Effector memory CD4-positive, alpha-beta T cell (primary cell): ENCODE data around the gene YAP1.
A peak's percentile ranks its signal among the peaks of the same experiment; 100 is the strongest.

ENCODE experiments used
- DNase-seq, 3 donors: peaks; one replicate each; pipeline ENCODE4 v3.0.0-alpha.2; 2020
- H3K27ac ChIP-seq: 2 replicates; pipeline ENCODE4 v1.7.0; 2013; ENCODE audit warnings: mild to moderate bottlenecking, low read length, moderate library complexity; ENCODE audit not compliant: insufficient read depth, poor library complexity, severe bottlenecking
- H3K27me3 ChIP-seq: replicated peaks from 2 replicates; pipeline ENCODE4 v1.7.0; 2013; ENCODE audit warnings: mild to moderate bottlenecking, low read length; ENCODE audit not compliant: insufficient read depth, control insufficient read depth, poor library complexity, severe bottlenecking
- H3K36me3 ChIP-seq: 2 replicates; pipeline ENCODE4 v1.7.0; 2013; ENCODE audit warnings: mild to moderate bottlenecking, low read length, moderate library complexity; ENCODE audit not compliant: control insufficient read depth, insufficient read depth
- H3K4me1 ChIP-seq: 2 replicates; pipeline ENCODE4 v1.7.0; 2013; ENCODE audit warnings: low read length, mild to moderate bottlenecking; ENCODE audit not compliant: control insufficient read depth, insufficient read depth, poor library complexity, severe bottlenecking
- H3K4me3 ChIP-seq: 2 replicates; pipeline ENCODE4 v1.7.0; 2013; ENCODE audit warnings: low read length, low read depth, mild to moderate bottlenecking; ENCODE audit not compliant: insufficient read depth, poor library complexity, severe bottlenecking
- H3K9me3 ChIP-seq: 2 replicates; pipeline ENCODE4 v1.7.0; 2013; ENCODE audit warnings: mild to moderate bottlenecking, low read length, moderate library complexity; ENCODE audit not compliant: control insufficient read depth

Gene YAP1

DNA sequence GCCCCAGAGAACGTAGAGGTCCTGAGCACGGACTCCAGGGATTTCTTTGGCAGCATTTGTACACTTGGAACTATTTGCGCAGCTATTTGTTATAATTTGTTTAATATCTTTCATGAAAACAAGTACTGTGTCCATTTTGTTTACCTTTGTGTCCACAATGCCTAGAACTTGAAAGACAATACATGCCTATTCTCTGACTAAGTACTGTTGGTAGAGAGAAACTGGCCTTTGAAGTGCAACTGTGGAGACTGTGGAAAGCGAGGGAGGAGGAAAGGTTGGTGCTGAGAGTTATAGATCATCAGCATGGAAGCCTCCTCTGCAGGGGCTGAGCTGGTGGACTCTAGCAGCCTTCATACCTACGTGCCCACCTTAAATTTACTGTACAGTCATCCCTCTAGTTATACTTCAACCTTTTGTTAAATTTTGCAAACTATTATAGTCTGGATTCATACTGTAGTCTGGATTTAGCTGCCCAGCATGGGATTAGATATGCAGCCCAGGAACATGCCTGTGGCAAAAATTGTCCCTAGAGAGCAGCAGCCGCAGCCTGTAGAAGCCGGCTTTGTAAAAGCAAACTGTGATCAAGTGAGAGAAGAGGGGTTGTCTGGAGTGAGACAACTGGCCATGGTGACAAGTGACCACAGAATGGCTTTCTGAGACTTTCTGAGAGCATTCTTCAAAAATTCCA is 24.2 kb upstream of the YAP1 start:
- Histone ChIP-seq H3K9me3 (no peaks in the 10 kb centered on the region), H3K4me3 (no peak overlapping the region), H3K27me3 (no peaks in the 10 kb centered on the region), H3K36me3 (no peaks in the 10 kb centered on the region), H3K27ac (no peak overlapping the region), H3K4me1 (no peaks in the 10 kb centered on the region)
- DNase-seq, result no peak

DNA sequence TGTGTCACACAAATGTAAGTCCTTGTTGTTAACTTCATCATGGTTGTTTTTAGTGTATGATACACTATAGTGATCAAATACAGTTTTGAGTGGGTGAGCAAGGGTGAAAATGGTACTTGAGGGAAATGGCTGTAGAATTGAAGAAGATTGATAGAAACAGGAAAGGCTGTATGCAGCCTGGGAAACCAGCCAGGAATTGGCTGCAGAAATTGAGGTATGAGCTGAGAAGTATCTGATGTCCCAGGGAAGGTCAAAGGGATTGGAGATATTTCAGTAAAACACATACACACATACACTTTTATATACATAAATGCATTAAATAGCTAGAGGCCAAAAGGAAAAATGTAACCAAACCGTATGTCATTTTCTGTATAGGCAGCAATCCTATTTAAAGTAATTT is 13.1 kb upstream of the YAP1 start:
- no peak overlapping the region for H3K4me3 ChIP-seq
- no peaks in the 10 kb centered on the region for H3K27me3 ChIP-seq
- H3K27ac ChIP-seq, result no peak overlapping the region
- H3K4me1 ChIP-seq, result no peaks in the 10 kb centered on the region
- no peaks in the 10 kb centered on the region for H3K36me3 ChIP-seq
- DNase-seq, result no peak
- no peaks in the 10 kb centered on the region for H3K9me3 ChIP-seq

GRCh38 chr11:102099755-102100154 is 10.5 kb upstream of the YAP1 start:
- H3K4me3 ChIP-seq, result no peak overlapping the region
- no peak for DNase-seq
- H3K27ac ChIP-seq, result no peak overlapping the region
- no peaks in the 10 kb centered on the region for H3K27me3 ChIP-seq
- no peaks in the 10 kb centered on the region for H3K9me3 ChIP-seq
- H3K4me1 ChIP-seq, result no peaks in the 10 kb centered on the region
- H3K36me3 ChIP-seq, result no peaks in the 10 kb centered on the region

DNA sequence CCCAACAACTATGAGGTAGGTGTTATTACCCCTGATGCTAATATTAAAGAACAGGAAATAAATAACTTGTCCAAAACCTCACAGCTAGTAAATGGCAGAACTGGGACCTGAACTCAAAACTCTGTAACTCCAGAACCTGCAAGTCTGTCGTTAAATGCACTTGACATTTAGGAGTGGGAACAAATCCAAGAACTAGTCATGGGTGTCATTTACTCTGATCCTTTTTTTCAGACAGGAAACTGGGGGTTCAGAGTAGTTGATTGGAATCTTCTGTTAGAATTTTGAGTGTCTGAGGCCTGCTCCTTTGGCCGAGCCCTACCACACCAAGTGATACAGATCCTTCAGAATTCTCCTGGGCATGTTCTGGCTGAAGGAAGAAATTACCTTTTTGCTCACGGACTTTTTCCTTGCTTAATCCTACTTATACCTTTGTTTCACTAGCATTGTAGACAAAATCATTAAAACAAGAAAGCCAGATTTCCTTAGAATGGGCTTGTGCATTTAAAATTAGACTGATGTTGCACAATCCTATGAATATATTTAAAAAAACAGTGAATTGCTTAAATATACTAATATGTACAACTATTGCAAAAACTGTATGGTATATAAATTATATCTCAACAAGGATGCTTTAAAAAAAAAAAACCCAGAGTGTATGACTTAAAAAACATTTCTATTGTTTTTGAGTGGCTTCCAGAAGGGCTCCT is 1.4 kb upstream of the YAP1 start:
- Histone ChIP-seq H3K9me3 (no peaks in the 10 kb centered on the region), H3K4me1 (peaks cover 5% of the 10 kb centered on the region), H3K27ac (no peak overlapping the region), H3K36me3 (no peaks in the 10 kb centered on the region), H3K27me3 (peaks cover 3% of the 10 kb centered on the region), H3K4me3 (no peak overlapping the region)
- no peak for DNase-seq

DNA sequence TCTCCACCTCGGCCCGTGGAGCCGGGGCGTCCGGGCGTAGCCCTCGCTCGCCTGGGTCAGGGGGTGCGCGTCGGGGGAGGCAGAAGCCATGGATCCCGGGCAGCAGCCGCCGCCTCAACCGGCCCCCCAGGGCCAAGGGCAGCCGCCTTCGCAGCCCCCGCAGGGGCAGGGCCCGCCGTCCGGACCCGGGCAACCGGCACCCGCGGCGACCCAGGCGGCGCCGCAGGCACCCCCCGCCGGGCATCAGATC is 439 bp downstream of the YAP1 start:
- Histone ChIP-seq H3K4me3 (peak overlapping the region; percentile 89), H3K27ac (no peak overlapping the region), H3K27me3 (peaks cover 9% of the 10 kb centered on the region)

DNA sequence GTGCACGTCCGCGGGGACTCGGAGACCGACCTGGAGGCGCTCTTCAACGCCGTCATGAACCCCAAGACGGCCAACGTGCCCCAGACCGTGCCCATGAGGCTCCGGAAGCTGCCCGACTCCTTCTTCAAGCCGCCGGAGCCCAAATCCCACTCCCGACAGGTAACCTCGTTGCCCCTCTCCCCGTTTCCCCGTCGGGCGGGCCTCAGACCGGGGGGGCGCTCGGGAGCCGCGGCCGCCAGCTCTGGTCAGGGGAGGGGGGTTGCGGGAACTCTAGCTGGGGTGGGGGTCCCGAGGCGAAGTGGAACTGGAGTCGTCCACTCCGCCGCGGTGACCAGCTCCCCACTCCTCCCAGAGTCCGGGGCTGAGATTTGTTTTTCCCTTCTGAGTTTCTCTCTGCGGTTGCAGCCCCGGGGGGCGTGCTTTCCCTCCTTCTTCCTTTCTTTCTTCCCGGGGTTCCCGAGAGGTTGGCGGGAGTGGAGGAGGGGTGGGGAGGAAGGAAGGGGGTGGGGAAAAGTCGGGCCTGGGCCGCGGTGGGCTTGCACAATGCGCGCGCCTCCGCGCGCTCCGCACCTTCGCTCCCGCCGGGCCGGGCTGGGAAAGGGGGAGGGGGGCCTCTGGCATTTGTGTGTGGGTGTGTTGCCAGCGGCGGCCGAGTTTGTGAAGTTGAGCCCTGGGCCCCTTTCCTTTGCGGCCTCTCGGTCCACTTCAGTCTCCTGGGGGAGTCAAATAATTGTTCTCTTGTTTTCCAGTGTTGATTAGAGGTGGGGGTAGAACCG is 952 bp downstream of the YAP1 start:
- peak overlapping the region; percentile 89 for H3K4me3 ChIP-seq
- H3K27me3 ChIP-seq, result peaks cover 9% of the 10 kb centered on the region
- no peak overlapping the region for H3K27ac ChIP-seq
- no peaks in the 10 kb centered on the region for H3K36me3 ChIP-seq
- H3K4me1 ChIP-seq, result peaks cover 5% of the 10 kb centered on the region
- DNase-seq, result no peak
- no peaks in the 10 kb centered on the region for H3K9me3 ChIP-seq

More for the DNA sequence above, 439 bp downstream of the YAP1 start:
- Histone ChIP-seq H3K4me1 (peaks cover 5% of the 10 kb centered on the region), H3K36me3 (no peaks in the 10 kb centered on the region), H3K9me3 (no peaks in the 10 kb centered on the region)
- no peak for DNase-seq

DNA sequence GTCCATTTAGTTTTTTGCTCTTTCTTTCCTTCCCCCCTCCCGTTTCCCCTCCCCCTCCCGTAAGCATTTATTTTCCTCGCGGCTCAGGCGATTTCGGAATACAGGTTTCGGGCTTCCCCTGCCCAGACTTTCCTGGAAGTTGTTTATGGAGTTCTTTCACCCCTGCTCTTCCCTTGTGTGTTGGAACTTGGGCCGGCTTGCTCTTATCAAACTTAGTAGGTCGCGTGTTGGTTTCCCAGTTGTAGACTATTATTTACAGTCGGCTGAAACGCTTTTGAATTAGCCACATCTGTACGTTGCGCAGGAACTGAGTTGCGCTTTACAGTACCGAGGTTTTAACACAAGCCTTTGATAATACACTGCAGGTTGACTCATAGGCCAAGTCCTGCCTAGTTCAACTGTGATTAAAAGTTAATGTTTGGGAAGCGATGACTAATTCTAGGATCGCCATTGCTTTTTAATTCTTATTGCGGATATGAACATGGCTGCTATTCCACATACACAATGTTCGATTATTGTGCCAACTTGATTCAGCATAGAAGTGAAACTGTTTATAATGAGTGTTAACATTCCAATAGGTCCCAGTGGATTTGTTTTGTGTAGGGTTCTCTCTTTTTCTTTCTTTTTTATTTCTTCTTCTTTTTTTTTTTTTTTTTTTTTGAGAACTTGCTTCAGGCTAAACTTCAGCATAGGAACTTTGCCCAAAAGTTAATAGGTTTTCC is 1.7 kb downstream of the YAP1 start:
- peaks cover 9% of the 10 kb centered on the region for H3K27me3 ChIP-seq
- no peaks in the 10 kb centered on the region for H3K9me3 ChIP-seq
- peaks cover 5% of the 10 kb centered on the region for H3K4me1 ChIP-seq
- no peak for DNase-seq
- peak overlapping the region; percentile 89 for H3K4me3 ChIP-seq
- H3K36me3 ChIP-seq, result no peaks in the 10 kb centered on the region
- no peak overlapping the region for H3K27ac ChIP-seq

GRCh38 chr11:102112509-102112821 is 2.2 kb downstream of the YAP1 start:
- peaks cover 5% of the 10 kb centered on the region for H3K4me1 ChIP-seq
- H3K27ac ChIP-seq, result no peak overlapping the region
- H3K36me3 ChIP-seq, result no peaks in the 10 kb centered on the region
- H3K4me3 ChIP-seq, result no peak overlapping the region
- DNase-seq, result no peak
- H3K27me3 ChIP-seq, result peaks cover 9% of the 10 kb centered on the region
- no peaks in the 10 kb centered on the region for H3K9me3 ChIP-seq

DNA sequence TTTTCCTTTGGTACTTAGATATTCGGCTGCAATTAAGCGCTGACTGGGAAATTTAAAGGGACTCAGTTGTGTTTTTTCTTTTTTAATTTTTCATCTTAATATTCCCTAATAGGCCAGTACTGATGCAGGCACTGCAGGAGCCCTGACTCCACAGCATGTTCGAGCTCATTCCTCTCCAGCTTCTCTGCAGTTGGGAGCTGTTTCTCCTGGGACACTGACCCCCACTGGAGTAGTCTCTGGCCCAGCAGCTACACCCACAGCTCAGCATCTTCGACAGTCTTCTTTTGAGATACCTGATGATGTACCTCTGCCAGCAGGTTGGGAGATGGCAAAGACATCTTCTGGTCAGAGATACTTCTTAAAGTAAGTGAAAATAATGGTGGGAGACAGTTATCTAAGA is 3.8 kb downstream of the YAP1 start:
- Histone ChIP-seq H3K4me1 (peaks cover 5% of the 10 kb centered on the region), H3K9me3 (no peaks in the 10 kb centered on the region), H3K27ac (no peak overlapping the region), H3K36me3 (no peaks in the 10 kb centered on the region), H3K27me3 (peaks cover 9% of the 10 kb centered on the region), H3K4me3 (no peak overlapping the region)
- DNase-seq, result no peak

GRCh38 chr11:102115557-102115956 is 5.3 kb downstream of the YAP1 start:
- no peak overlapping the region for H3K4me3 ChIP-seq
- no peaks in the 10 kb centered on the region for H3K9me3 ChIP-seq
- no peaks in the 10 kb centered on the region for H3K36me3 ChIP-seq
- no peak for DNase-seq
- H3K4me1 ChIP-seq, result peaks cover 5% of the 10 kb centered on the region
- peaks cover 9% of the 10 kb centered on the region for H3K27me3 ChIP-seq
- no peak overlapping the region for H3K27ac ChIP-seq
